HepG2 (cell line): ENCODE measurements around the gene CHN2. TPM values are rescaled to one million over a fixed set of nuclear protein-coding genes. Genes with fewer than 3 reads are reported as not detected.

Experiments
- ARNTL ChIP-seq: sonication (generic); formaldehyde crosslinking; IDR thresholded peaks from 2 replicates; pipeline ENCODE4 v1.4.0; 2020; ENCODE audit warnings: mild to moderate bottlenecking, missing genetic modification reagents
- DNMT1 ChIP-seq: sonication (generic); formaldehyde crosslinking; IDR thresholded peaks from 2 replicates; pipeline ENCODE4 v1.5.1; 2020; ENCODE audit warnings: mild to moderate bottlenecking, missing genetic modification reagents
- FOSL2 ChIP-seq: sonication (generic); formaldehyde crosslinking; IDR thresholded peaks from 2 replicates; pipeline ENCODE4 v1.4.0; 2020; ENCODE audit warnings: missing genetic modification reagents
- GABPA ChIP-seq, 2 experiments: IDR thresholded peaks; 2 replicates each; pipeline ENCODE4 v1.6.1; 2011 to 2016; ENCODE audit warnings: low read depth in 2 of 2, low read length in 1 of 2, missing biosample characterization in 1 of 2, missing genetic modification characterization in 1 of 2
- HES4 ChIP-seq: sonication (generic); formaldehyde crosslinking; IDR thresholded peaks from 2 replicates; pipeline ENCODE4 v1.9.0; 2021; ENCODE audit warnings: mild to moderate bottlenecking, missing genetic modification reagents, borderline replicate concordance
- MIXL1 ChIP-seq: IDR thresholded peaks from 2 replicates; pipeline ENCODE4 v1.6.1; 2016
- RXRA ChIP-seq: sonication (generic); formaldehyde crosslinking; IDR thresholded peaks from 2 replicates; pipeline ENCODE4 v1.5.1; 2020; ENCODE audit warnings: missing genetic modification reagents
- ZFY ChIP-seq: sonication (generic); formaldehyde crosslinking; IDR thresholded peaks from 2 replicates; pipeline ENCODE4 v1.4.0; 2020; ENCODE audit warnings: missing genetic modification reagents
- ZNF543 ChIP-seq: sonication (generic); formaldehyde crosslinking; IDR thresholded peaks from 2 replicates; pipeline ENCODE4 v1.4.0; 2020; ENCODE audit warnings: mild to moderate bottlenecking, missing genetic modification reagents
- ZNF550 ChIP-seq: sonication (generic); formaldehyde crosslinking; IDR thresholded peaks from 2 replicates; pipeline ENCODE4 v1.4.0; 2020; ENCODE audit warnings: mild to moderate bottlenecking, missing genetic modification reagents, borderline replicate concordance
- ZNF562 ChIP-seq: sonication (generic); formaldehyde crosslinking; IDR thresholded peaks from 2 replicates; pipeline ENCODE4 v1.8.0; 2022; ENCODE audit warnings: missing genetic modification reagents, borderline replicate concordance
- ZNF629 ChIP-seq: sonication (generic); formaldehyde crosslinking; conservative IDR thresholded peaks from 2 replicates; pipeline ENCODE4 v1.5.0; 2020; ENCODE audit warnings: missing genetic modification reagents
- polyA plus RNA-seq, 8 experiments: library from polyadenylated mRNA; depleted of rRNA in 3 of 8; stranded (reverse) in 7 of 8; unstranded in 1 of 8; fragments of >200 nt; fragmentation: Illumina TruSeq in 4 of 8; extraction: Trizol in 4 of 8; gene quantifications; 2 replicates each; pipeline versions ENCODE4 v1.2.1 to v1.2.3, GENCODE V29; 2011 to 2016; ENCODE audit warnings: low read depth in 4 of 8, missing spikeins in 1 of 8, mixed read lengths in 1 of 8; ENCODE audit not compliant: insufficient read depth in 1 of 8
- total RNA-seq, 5 experiments: library from RNA; depleted of rRNA; stranded (reverse); fragments of >200 nt; fragmentation: Illumina TruSeq; extraction: Trizol; gene quantifications; 2 replicates each; pipeline ENCODE4 v1.2.3, GENCODE V29; 2016; ENCODE audit warnings: low read depth in 1 of 5
- TF ChIP-seq, protein P1 (sequence below): sonication (generic); formaldehyde crosslinking; IDR thresholded peaks from 2 replicates; pipeline ENCODE4 v1.9.0; 2022; ENCODE audit warnings: missing genetic modification reagents, mild to moderate bottlenecking, borderline replicate concordance

The CHN2 gene
- total and polyA plus RNA-seq, 2 of the 13 experiments (the other 11 are each of a cell fraction or from before 2014, with no cell fraction given) = 23.5 to 30.5 TPM

DNA sequence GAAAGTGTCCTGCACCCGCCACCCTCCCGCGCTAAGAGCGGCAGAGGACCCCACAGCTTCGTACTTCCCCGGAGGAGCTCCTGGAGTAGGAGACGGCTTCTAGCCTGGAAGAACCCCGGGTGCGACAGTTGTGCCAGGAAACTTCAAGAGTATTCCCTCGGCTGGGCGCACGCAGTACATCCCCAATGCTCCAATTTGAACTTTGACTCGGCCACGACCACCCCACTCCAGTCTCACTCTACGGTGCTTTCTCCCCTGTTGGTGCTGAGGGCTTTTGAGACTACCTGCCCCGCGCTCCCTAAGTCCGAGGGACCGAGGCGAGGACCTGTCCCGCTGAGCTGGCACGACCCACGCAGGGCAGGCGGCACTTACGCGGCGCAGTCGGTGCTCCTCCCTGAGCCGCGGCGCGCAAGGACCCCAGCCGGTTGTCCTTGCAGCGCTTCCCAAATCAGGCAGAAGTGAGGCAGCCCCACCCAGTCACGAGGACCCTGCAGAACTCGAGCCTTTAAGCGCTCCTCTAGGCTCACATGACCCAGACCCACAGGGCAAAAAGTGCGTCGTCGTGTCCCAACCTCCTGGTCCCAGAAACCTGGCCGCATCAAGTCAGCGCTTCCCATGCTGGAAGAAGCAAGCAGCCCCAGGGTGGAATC is 48.4 kb upstream of the CHN2 start, which contains the start of gene CPVL (continued):
- TF ChIP-seq FOSL2 (CRISPR knock-in tag) (no peak), ZNF550 (CRISPR knock-in tag) (no peak), ARNTL (CRISPR knock-in tag) (no peak), DNMT1 (CRISPR knock-in tag) (no peak), ZFY (CRISPR knock-in tag) (peak; percentile 53; the same call in 1 of the 2 replicates), RXRA (0 out of 2 replicates have a peak, but pooled peaks have one; percentile 64), MIXL1 (CRISPR knock-in tag) (no peak), ZNF562 (no peak), ZNF543 (CRISPR knock-in tag) (no peak), GABPA (IDR thresholded peaks at IDR 0.05; ENCODE audit: low read depth, low read length) (no peak), GABPA (CRISPR knock-in tag; IDR thresholded peaks at IDR 0.05; ENCODE audit: low read depth) (no peak), HES4 (peak; percentile 75), ZNF629 (CRISPR knock-in tag) (no peak; the same call in 1 of the 2 replicates)
- TF ChIP-seq, protein P1, sequence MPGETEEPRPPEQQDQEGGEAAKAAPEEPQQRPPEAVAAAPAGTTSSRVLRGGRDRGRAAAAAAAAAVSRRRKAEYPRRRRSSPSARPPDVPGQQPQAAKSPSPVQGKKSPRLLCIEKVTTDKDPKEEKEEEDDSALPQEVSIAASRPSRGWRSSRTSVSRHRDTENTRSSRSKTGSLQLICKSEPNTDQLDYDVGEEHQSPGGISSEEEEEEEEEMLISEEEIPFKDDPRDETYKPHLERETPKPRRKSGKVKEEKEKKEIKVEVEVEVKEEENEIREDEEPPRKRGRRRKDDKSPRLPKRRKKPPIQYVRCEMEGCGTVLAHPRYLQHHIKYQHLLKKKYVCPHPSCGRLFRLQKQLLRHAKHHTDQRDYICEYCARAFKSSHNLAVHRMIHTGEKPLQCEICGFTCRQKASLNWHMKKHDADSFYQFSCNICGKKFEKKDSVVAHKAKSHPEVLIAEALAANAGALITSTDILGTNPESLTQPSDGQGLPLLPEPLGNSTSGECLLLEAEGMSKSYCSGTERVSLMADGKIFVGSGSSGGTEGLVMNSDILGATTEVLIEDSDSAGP = peak; percentile 77; the same call in 1 of the 2 replicates
- TF ChIP-seq, all 625 proteins: peak for 120
